ENCODE measurements around the gene GZMB.

Gene GZMB

DNA sequence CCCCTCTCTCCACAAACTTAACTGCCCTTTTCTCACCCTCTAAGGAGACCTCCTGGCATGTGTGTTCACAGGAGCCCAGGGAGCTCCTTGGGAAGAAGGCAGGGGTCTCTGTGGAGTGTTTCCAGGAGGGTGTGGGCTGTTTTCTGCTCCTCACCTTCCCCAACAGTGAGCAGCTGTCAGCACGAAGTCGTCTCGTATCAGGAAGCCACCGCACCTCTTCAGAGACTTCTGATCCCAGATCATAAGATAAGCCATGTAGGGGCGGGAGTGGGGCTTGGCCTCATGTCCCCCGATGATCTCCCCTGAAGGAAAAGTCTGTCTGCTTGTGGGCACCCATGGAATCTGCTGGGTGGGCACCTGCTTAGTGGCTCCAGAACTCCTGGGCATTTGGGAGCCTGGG is 1.2 kb downstream of the GZMB start:
- H3K4me3 ChIP-seq (ENCODE audit: low read depth, low read length), result no peak overlapping the region
- TF ChIP-seq, protein P1, sequence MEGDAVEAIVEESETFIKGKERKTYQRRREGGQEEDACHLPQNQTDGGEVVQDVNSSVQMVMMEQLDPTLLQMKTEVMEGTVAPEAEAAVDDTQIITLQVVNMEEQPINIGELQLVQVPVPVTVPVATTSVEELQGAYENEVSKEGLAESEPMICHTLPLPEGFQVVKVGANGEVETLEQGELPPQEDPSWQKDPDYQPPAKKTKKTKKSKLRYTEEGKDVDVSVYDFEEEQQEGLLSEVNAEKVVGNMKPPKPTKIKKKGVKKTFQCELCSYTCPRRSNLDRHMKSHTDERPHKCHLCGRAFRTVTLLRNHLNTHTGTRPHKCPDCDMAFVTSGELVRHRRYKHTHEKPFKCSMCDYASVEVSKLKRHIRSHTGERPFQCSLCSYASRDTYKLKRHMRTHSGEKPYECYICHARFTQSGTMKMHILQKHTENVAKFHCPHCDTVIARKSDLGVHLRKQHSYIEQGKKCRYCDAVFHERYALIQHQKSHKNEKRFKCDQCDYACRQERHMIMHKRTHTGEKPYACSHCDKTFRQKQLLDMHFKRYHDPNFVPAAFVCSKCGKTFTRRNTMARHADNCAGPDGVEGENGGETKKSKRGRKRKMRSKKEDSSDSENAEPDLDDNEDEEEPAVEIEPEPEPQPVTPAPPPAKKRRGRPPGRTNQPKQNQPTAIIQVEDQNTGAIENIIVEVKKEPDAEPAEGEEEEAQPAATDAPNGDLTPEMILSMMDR (IDR thresholded peaks at IDR 0.05; ENCODE audit: control insufficient read depth, extremely low read depth, insufficient read depth), result no peak
- no peak for DNase-seq (ENCODE audit: low read depth)

DNA sequence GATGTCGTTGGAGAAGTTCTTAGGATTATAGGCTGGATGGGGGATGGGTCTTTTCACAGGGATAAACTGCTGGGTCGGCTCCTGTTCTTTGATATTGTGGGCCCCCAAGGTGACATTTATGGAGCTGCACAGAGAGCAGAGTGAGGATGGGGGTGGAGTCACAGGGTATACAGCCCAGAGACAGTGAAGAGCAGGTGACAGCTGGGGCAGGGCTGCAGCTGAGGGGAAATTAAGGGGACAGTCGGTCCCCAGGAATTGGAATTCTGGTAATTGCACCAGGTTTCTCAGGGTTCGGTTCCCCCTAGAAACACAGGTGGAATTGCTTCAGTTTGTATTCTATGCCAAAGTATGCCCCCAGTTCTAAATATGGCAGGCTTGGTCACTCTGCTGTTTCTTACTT is 1.7 kb downstream of the GZMB start:
- DNase-seq (ENCODE audit: low read depth), result no peak

GRCh38 chr14:24631749-24632335 is 2.1 kb downstream of the GZMB start:
- TF ChIP-seq, protein P1 (IDR thresholded peaks at IDR 0.05; ENCODE audit: control insufficient read depth, extremely low read depth, insufficient read depth), result no peak
- H3K4me3 ChIP-seq (ENCODE audit: low read depth, low read length), result no peak overlapping the region
- no peak for DNase-seq (ENCODE audit: low read depth)

More for the DNA sequence above, 1.7 kb downstream of the GZMB start:
- TF ChIP-seq, protein P1 (IDR thresholded peaks at IDR 0.05; ENCODE audit: control insufficient read depth, extremely low read depth, insufficient read depth), result no peak
- no peak overlapping the region for H3K4me3 ChIP-seq (ENCODE audit: low read depth, low read length)

GRCh38 chr14:24630872-24631477 is 3.0 kb downstream of the GZMB start:
- peak; percentile 74 for DNase-seq (ENCODE audit: low read depth)

DNA sequence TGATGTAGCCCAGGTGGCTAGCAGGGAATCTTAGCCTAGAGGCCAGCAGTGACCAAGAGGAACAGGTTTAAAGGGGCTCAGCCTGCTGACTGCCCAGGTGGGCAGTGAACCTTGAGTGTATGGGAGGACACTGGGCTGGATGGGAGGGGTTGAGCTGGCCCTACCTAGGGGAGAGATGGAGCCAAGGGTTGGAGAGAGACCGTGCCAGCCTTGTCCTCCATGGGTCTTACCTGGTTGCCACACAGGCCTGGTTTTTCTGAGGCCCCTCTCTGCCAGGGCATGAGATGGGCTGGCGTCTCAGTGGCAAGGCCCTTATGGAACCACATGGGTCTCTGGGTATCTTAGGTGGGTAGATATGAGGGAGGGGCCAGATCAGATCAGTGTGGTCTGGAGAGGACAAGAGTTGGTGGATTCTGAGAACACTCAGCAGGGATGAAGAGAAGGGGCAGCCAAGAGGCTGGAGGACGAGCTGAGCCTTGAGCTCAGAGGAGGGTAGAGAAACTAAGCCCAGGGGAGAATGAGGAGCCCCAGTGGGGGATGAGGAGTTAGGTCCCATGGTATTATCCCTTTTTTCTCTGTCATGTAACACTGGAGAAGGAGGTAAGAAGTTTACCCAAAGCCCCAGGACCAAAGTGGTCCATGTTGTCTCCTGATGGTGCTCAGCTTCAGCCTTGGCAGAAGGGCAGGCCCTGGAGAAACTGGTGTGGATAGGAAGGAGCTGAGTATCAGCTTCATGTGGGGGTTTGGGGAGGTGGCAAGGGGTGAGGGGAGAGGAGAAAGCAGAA is 3.7 kb downstream of the GZMB start:
- no peak for DNase-seq (ENCODE audit: low read depth)
- TF ChIP-seq, protein P1 (IDR thresholded peaks at IDR 0.05; ENCODE audit: control insufficient read depth, extremely low read depth, insufficient read depth), result no peak

More at GRCh38 chr14:24630872-24631477, 3.0 kb downstream of the GZMB start:
- TF ChIP-seq, protein P1 (IDR thresholded peaks at IDR 0.05; ENCODE audit: control insufficient read depth, extremely low read depth, insufficient read depth), result no peak
- H3K4me3 ChIP-seq (ENCODE audit: low read depth, low read length), result no peak overlapping the region

DNA sequence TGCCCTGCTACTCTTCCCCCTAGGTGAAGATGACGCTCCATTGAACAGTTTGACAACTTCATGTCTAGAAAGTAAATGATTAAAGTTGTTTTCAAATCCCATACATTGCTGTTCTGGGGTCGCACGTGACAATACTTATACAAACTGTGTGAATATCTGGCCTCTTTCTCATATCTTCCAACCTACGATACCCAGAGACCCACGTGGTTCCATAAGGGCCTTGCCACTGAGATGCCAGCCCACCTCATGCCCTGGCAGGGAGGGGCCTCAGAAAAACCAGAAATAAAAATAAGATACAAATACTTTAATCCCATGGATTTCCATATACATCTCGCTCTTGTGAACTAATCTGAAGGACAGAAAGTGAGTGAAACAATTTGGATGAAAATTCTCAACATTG is 4.5 kb downstream of the GZMB start:
- no peak for DNase-seq (ENCODE audit: low read depth)
- H3K4me3 ChIP-seq (ENCODE audit: low read depth, low read length), result no peak overlapping the region
- TF ChIP-seq, protein P1 (IDR thresholded peaks at IDR 0.05; ENCODE audit: control insufficient read depth, extremely low read depth, insufficient read depth), result no peak

More for the DNA sequence above, 3.7 kb downstream of the GZMB start:
- H3K4me3 ChIP-seq (ENCODE audit: low read depth, low read length), result no peak overlapping the region
